Measurements from ENCODE around the gene NCAM1.

NCAM1 gene

GRCh38 chr11:113260541-113260940, 299.3 kb downstream of the NCAM1 start:
- no peak for DNase-seq (ENCODE audit: low spot score)
- H2BK15ac ChIP-seq (ENCODE audit: low read length) = no peak overlapping the region
- no CpG with 5 or more reads among the region's 1 CpG for WGBS, 2 donors (ENCODE audit: extremely low coverage in 2 of 2, insufficient read length in 2 of 2, insufficient replicate concordance in 1 of 2)
- H4K8ac ChIP-seq (ENCODE audit: low read depth, low read length) = no peak overlapping the region
- no peaks in the 10 kb centered on the region for H3K79me1 ChIP-seq (ENCODE audit: low read depth, low read length)
- no peaks in the 10 kb centered on the region for H3K9me3 ChIP-seq (replicated peaks in 1 of 2; ENCODE audit: control insufficient read depth in 2 of 2, insufficient read depth in 1 of 2, low read depth in 1 of 2, low read length in 2 of 2)
- H3K4ac ChIP-seq (ENCODE audit: low read length) = no peak overlapping the region
- H3K14ac ChIP-seq (ENCODE audit: low read length) = no peak overlapping the region
- H3K4me2 ChIP-seq (ENCODE audit: insufficient read depth, low read length, poor library complexity, severe bottlenecking) = no peak overlapping the region
- peaks cover 0 to 2% (median 0%) of the 10 kb centered on the region in 3 experiments for H3K27me3 ChIP-seq (ENCODE audit: control insufficient read depth in 3 of 3, insufficient read depth in 3 of 3, low read depth in 1 of 3, low read length in 3 of 3)
- H3K23ac ChIP-seq (ENCODE audit: low read depth, low read length, poor library complexity) = no peak overlapping the region
- H2AK5ac ChIP-seq (ENCODE audit: low read depth, low read length) = no peak overlapping the region
- no peak overlapping the region for H3K18ac ChIP-seq (ENCODE audit: low read length)
- H3K4me3 ChIP-seq (ENCODE audit: low read length in 2 of 2) = no peak overlapping the region
- no peak overlapping the region for H3K9ac ChIP-seq (ENCODE audit: low read depth, low read length, poor library complexity)
- H3K36me3 ChIP-seq (replicated peaks in 1 of 2; ENCODE audit: control insufficient read depth in 2 of 2, insufficient read depth in 2 of 2, low read length in 2 of 2) = peaks cover 0 to 10% of the 10 kb centered on the region in 2 donors
- no peak overlapping the region for H3K27ac ChIP-seq (replicated peaks; ENCODE audit: low read length)
- no peaks in the 10 kb centered on the region for H3K4me1 ChIP-seq (ENCODE audit: control insufficient read depth in 2 of 2, insufficient read depth in 1 of 2, low read depth in 1 of 2, low read length in 2 of 2)
- H4K91ac ChIP-seq (ENCODE audit: low read depth, low read length, poor library complexity) = no peak overlapping the region
- no peak overlapping the region for H2AFZ ChIP-seq (ENCODE audit: low read length)
- no peak overlapping the region for H2BK120ac ChIP-seq (ENCODE audit: low read depth, low read length)
- no peak overlapping the region for H2BK12ac ChIP-seq (ENCODE audit: low read length)
- H2BK5ac ChIP-seq (ENCODE audit: low read length) = no peak overlapping the region

GRCh38 chr11:113261709-113262475, 300.7 kb downstream of the NCAM1 start:
- H3K4me3 ChIP-seq (ENCODE audit: low read length in 2 of 2) = no peak overlapping the region
- H3K4me1 ChIP-seq (ENCODE audit: control insufficient read depth in 2 of 2, insufficient read depth in 1 of 2, low read depth in 1 of 2, low read length in 2 of 2) = no peaks in the 10 kb centered on the region
- H3K4me2 ChIP-seq (ENCODE audit: insufficient read depth, low read length, poor library complexity, severe bottlenecking) = no peak overlapping the region
- no peaks in the 10 kb centered on the region for H3K79me1 ChIP-seq (ENCODE audit: low read depth, low read length)
- H2BK15ac ChIP-seq (ENCODE audit: low read length) = no peak overlapping the region
- no CpG with 5 or more reads among the region's 10 CpGs for WGBS, 2 donors (ENCODE audit: extremely low coverage in 2 of 2, insufficient read length in 2 of 2, insufficient replicate concordance in 1 of 2)
- H2AFZ ChIP-seq (ENCODE audit: low read length) = no peak overlapping the region
- H4K91ac ChIP-seq (ENCODE audit: low read depth, low read length, poor library complexity) = no peak overlapping the region
- peaks cover 0 to 10% of the 10 kb centered on the region in 2 donors for H3K36me3 ChIP-seq (replicated peaks in 1 of 2; ENCODE audit: control insufficient read depth in 2 of 2, insufficient read depth in 2 of 2, low read length in 2 of 2)
- no peaks in the 10 kb centered on the region for H3K9me3 ChIP-seq (replicated peaks in 1 of 2; ENCODE audit: control insufficient read depth in 2 of 2, insufficient read depth in 1 of 2, low read depth in 1 of 2, low read length in 2 of 2)
- no peak overlapping the region for H4K8ac ChIP-seq (ENCODE audit: low read depth, low read length)
- no peak overlapping the region for H3K23ac ChIP-seq (ENCODE audit: low read depth, low read length, poor library complexity)
- no peak overlapping the region for H3K14ac ChIP-seq (ENCODE audit: low read length)
- no peak overlapping the region for H3K9ac ChIP-seq (ENCODE audit: low read depth, low read length, poor library complexity)
- no peak overlapping the region for H2AK5ac ChIP-seq (ENCODE audit: low read depth, low read length)
- no peak overlapping the region for H2BK12ac ChIP-seq (ENCODE audit: low read length)
- no peak overlapping the region for H2BK120ac ChIP-seq (ENCODE audit: low read depth, low read length)
- H3K18ac ChIP-seq (ENCODE audit: low read length) = no peak overlapping the region
- DNase-seq (ENCODE audit: low spot score) = no peak
- no peak overlapping the region for H3K27ac ChIP-seq (replicated peaks; ENCODE audit: low read length)
- no peak overlapping the region for H2BK5ac ChIP-seq (ENCODE audit: low read length)
- H3K27me3 ChIP-seq (ENCODE audit: control insufficient read depth in 3 of 3, insufficient read depth in 3 of 3, low read depth in 1 of 3, low read length in 3 of 3) = peaks cover 0 to 2% (median 0%) of the 10 kb centered on the region in 3 experiments
- H3K4ac ChIP-seq (ENCODE audit: low read length) = no peak overlapping the region

DNA sequence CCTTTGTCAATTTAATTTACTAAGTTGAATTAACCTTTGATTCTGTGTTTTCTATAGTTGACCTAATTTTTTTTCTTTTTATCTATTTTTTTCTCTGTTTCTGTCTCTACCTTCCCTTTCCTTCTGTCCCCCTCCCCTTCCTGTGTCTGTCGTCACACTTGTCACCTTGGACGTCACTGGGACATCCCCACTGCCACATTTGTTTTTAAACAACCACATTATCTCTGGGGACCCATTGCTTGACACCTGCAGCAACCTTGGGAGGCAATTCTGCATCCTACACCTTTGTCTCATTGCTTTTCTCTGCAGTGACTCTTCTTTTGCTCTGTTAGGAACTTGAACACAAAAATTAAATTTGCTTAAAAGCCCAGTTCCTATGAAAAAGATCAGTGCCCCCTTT, 301.4 kb downstream of the NCAM1 start:
- no CpG with 5 or more reads among the region's 2 CpGs for WGBS, 2 donors (ENCODE audit: extremely low coverage in 2 of 2, insufficient read length in 2 of 2, insufficient replicate concordance in 1 of 2)
- no peaks in the 10 kb centered on the region for H3K27me3 ChIP-seq (ENCODE audit: control insufficient read depth in 3 of 3, insufficient read depth in 3 of 3, low read depth in 1 of 3, low read length in 3 of 3)
- no peaks in the 10 kb centered on the region for H3K4me1 ChIP-seq (ENCODE audit: control insufficient read depth in 2 of 2, insufficient read depth in 1 of 2, low read depth in 1 of 2, low read length in 2 of 2)
- H3K4me3 ChIP-seq (ENCODE audit: low read length in 2 of 2) = no peak overlapping the region
- H2BK15ac ChIP-seq (ENCODE audit: low read length) = no peak overlapping the region
- H4K91ac ChIP-seq (ENCODE audit: low read depth, low read length, poor library complexity) = no peak overlapping the region
- H2AK5ac ChIP-seq (ENCODE audit: low read depth, low read length) = no peak overlapping the region
- H3K14ac ChIP-seq (ENCODE audit: low read length) = no peak overlapping the region
- H3K79me1 ChIP-seq (ENCODE audit: low read depth, low read length) = no peaks in the 10 kb centered on the region
- H2AFZ ChIP-seq (ENCODE audit: low read length) = no peak overlapping the region
- no peak overlapping the region for H3K27ac ChIP-seq (replicated peaks; ENCODE audit: low read length)
- H4K8ac ChIP-seq (ENCODE audit: low read depth, low read length) = no peak overlapping the region
- H2BK5ac ChIP-seq (ENCODE audit: low read length) = no peak overlapping the region
- no peaks in the 10 kb centered on the region for H3K9me3 ChIP-seq (replicated peaks in 1 of 2; ENCODE audit: control insufficient read depth in 2 of 2, insufficient read depth in 1 of 2, low read depth in 1 of 2, low read length in 2 of 2)
- H3K9ac ChIP-seq (ENCODE audit: low read depth, low read length, poor library complexity) = no peak overlapping the region
- H2BK120ac ChIP-seq (ENCODE audit: low read depth, low read length) = no peak overlapping the region
- H3K4me2 ChIP-seq (ENCODE audit: insufficient read depth, low read length, poor library complexity, severe bottlenecking) = no peak overlapping the region
- H3K18ac ChIP-seq (ENCODE audit: low read length) = no peak overlapping the region
- DNase-seq (ENCODE audit: low spot score) = no peak
- peaks cover 0 to 10% of the 10 kb centered on the region in 2 donors for H3K36me3 ChIP-seq (replicated peaks in 1 of 2; ENCODE audit: control insufficient read depth in 2 of 2, insufficient read depth in 2 of 2, low read length in 2 of 2)
- H3K23ac ChIP-seq (ENCODE audit: low read depth, low read length, poor library complexity) = no peak overlapping the region
- H2BK12ac ChIP-seq (ENCODE audit: low read length) = no peak overlapping the region
- H3K4ac ChIP-seq (ENCODE audit: low read length) = no peak overlapping the region

DNA sequence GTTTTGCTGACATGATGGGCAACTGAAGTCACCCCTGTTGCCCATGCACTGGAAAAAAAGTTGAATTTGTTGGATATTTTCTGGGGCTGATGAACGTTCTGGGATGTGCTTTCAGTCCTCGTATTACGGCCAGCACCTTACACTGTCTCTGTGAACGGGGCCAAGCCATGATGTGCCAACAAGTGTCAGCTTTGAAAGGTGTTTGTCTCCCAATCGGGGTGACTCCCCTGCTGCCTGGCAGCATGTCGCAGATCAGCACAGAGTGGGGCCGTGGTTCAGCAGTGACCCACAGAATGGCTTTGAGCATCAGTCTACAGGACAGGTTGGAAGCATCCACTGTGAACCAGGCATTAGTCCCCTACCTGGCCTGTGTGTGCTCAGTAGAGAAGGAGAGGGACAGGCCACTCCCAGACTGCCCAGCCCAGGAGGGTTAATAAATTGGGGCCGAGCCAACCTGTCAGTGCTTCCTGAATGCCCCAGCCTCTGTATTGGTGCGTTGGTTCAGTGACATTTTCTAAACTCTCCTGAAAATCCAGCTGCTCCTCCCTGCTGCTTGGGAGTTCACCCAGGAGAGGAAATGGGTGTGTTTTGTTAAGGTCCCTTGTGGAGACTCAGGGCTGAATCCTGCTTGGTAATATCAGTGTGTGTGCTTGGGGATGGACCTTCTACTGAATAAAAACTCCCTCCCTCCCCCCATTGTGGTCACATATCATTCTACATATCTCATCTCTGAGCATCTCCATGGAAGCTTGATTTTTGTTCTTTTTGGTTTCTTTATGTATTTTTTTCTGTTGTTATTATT, 302.4 kb downstream of the NCAM1 start:
- H3K4ac ChIP-seq (ENCODE audit: low read length) = no peak overlapping the region
- DNase-seq (ENCODE audit: low spot score) = no peak
- no peak overlapping the region for H3K23ac ChIP-seq (ENCODE audit: low read depth, low read length, poor library complexity)
- H2BK5ac ChIP-seq (ENCODE audit: low read length) = no peak overlapping the region
- H3K36me3 ChIP-seq (replicated peaks in 1 of 2; ENCODE audit: control insufficient read depth in 2 of 2, insufficient read depth in 2 of 2, low read length in 2 of 2) = peaks cover 0 to 10% of the 10 kb centered on the region in 2 donors
- peak overlapping the region; percentile 43 for H2BK12ac ChIP-seq (ENCODE audit: low read length)
- no peak overlapping the region for H4K8ac ChIP-seq (ENCODE audit: low read depth, low read length)
- H3K9ac ChIP-seq (ENCODE audit: low read depth, low read length, poor library complexity) = no peak overlapping the region
- no peak overlapping the region for H3K4me3 ChIP-seq (ENCODE audit: low read length in 2 of 2)
- no peak overlapping the region for H2BK120ac ChIP-seq (ENCODE audit: low read depth, low read length)
- no peak overlapping the region for H4K91ac ChIP-seq (ENCODE audit: low read depth, low read length, poor library complexity)
- H3K18ac ChIP-seq (ENCODE audit: low read length) = no peak overlapping the region
- H3K4me2 ChIP-seq (ENCODE audit: insufficient read depth, low read length, poor library complexity, severe bottlenecking) = no peak overlapping the region
- H2AK5ac ChIP-seq (ENCODE audit: low read depth, low read length) = no peak overlapping the region
- H3K27me3 ChIP-seq (ENCODE audit: control insufficient read depth in 3 of 3, insufficient read depth in 3 of 3, low read depth in 1 of 3, low read length in 3 of 3) = no peaks in the 10 kb centered on the region
- no peak overlapping the region for H2AFZ ChIP-seq (ENCODE audit: low read length)
- H3K27ac ChIP-seq (replicated peaks; ENCODE audit: low read length) = no peak overlapping the region
- H3K4me1 ChIP-seq (ENCODE audit: control insufficient read depth in 2 of 2, insufficient read depth in 1 of 2, low read depth in 1 of 2, low read length in 2 of 2) = no peaks in the 10 kb centered on the region
- no peak overlapping the region for H2BK15ac ChIP-seq (ENCODE audit: low read length)
- no CpG with 5 or more reads among the region's 9 CpGs for WGBS, 2 donors (ENCODE audit: extremely low coverage in 2 of 2, insufficient read length in 2 of 2, insufficient replicate concordance in 1 of 2)
- H3K79me1 ChIP-seq (ENCODE audit: low read depth, low read length) = no peaks in the 10 kb centered on the region
- H3K14ac ChIP-seq (ENCODE audit: low read length) = no peak overlapping the region
- H3K9me3 ChIP-seq (replicated peaks in 1 of 2; ENCODE audit: control insufficient read depth in 2 of 2, insufficient read depth in 1 of 2, low read depth in 1 of 2, low read length in 2 of 2) = no peaks in the 10 kb centered on the region

Measured in neuronal stem cell (in vitro differentiated cells).